Uterus (tissue), 2 donors: Measurements from ENCODE around the gene SHKBP1.

ENCODE experiments used
- CTCF ChIP-seq, 4 experiments: fragments of 200-600 bp in 2 of 4; fragments of 450-650 bp in 2 of 4; sonication (generic) in 2 of 4; IDR thresholded peaks; one replicate each; pipeline ENCODE4 v1.5.1; 2016 to 2019; ENCODE audit warnings: antibody characterized with exemption in 4 of 4, mild to moderate bottlenecking in 2 of 4, moderate library complexity in 1 of 4
- POLR2A ChIP-seq, 2 donors: fragments of 450-650 bp; IDR thresholded peaks; one replicate each; pipeline ENCODE4 v1.6.1; 2016; ENCODE audit warnings: antibody characterized with exemption in 2 of 2, mild to moderate bottlenecking in 1 of 2, moderate library complexity in 1 of 2

- TF ChIP-seq CTCF (IDR thresholded peaks at IDR 0.05): no peak
- TF ChIP-seq POLR2A (IDR thresholded peaks at IDR 0.05): no peak
Observed at GRCh38 chr19:40565910-40566495, 10.7 kb upstream of the SHKBP1 start.
